Stimulated activated CD4-positive, alpha-beta T cell treated with anti-CD3 and anti-CD28 coated beads, Interleukin-15, amount 100 ng/mL, for 1 hour (primary cell): ENCODE results near the gene PSKH1.
"Not testable (repeated sequence)": the region's sequence is repeated elsewhere in the genome, so short reads cannot be mapped to it uniquely, and the experiment has no call there.

Source experiments
- DNase-seq, 2 donors: peaks; one replicate each; pipeline ENCODE4 v3.0.0-alpha.2; 2020; ENCODE audit warnings: low read depth in 1 of 2, low spot score in 1 of 2

The PSKH1 gene

GRCh38 chr16:67923414-67924116 is 30.5 kb downstream of the PSKH1 start:
- no peak for DNase-seq

GRCh38 chr16:67924140-67924906 is 31.3 kb downstream of the PSKH1 start:
- DNase-seq: no peak

- DNase-seq: no peak
Observed at GRCh38 chr16:67926181-67926750, 33.2 kb downstream of the PSKH1 start.

GRCh38 chr16:67927131-67927941 is 34.3 kb downstream of the PSKH1 start:
- no peak for DNase-seq

GRCh38 chr16:67928147-67928546 is 35.1 kb downstream of the PSKH1 start:
- no peak for DNase-seq

- peak; percentile 52 to 65 for DNase-seq
Observed at GRCh38 chr16:67928561-67929364, 35.7 kb downstream of the PSKH1 start.

- no peak for DNase-seq
Observed at GRCh38 chr16:67930191-67930590, 37.1 kb downstream of the PSKH1 start.

- no peak for DNase-seq
Observed at GRCh38 chr16:67930678-67931211, 37.7 kb downstream of the PSKH1 start.

- DNase-seq: no peak
Observed at GRCh38 chr16:67931712-67932461, 38.8 kb downstream of the PSKH1 start, which contains the start of gene CTRL. Gene CTRL (minus strand): TSS chr16:67931862. CDS start chr16:67931852, 10 bp downstream.

- no peak for DNase-seq
Observed at GRCh38 chr16:67932462-67932840, 39.4 kb downstream of the PSKH1 start.

- no peak for DNase-seq
Observed at GRCh38 chr16:67933805-67934204, 40.8 kb downstream of the PSKH1 start.

- no peak for DNase-seq
Observed at GRCh38 chr16:67934306-67935100, 41.4 kb downstream of the PSKH1 start.

- no peak for DNase-seq
Observed at GRCh38 chr16:67935101-67935401, 42.0 kb downstream of the PSKH1 start.

GRCh38 chr16:67935402-67936123 is 42.5 kb downstream of the PSKH1 start:
- peak; percentile 85 to 86 for DNase-seq

GRCh38 chr16:67936124-67936879 is 43.2 kb downstream of the PSKH1 start, which contains the start of gene PSMB10:
Gene PSMB10 (minus strand): TSS chr16:67936850. CDS start chr16:67936749, 101 bp downstream.
- DNase-seq: peak; percentile 45 to 48

- no peak for DNase-seq
Observed at GRCh38 chr16:67936880-67937605, 44.0 kb downstream of the PSKH1 start.

- DNase-seq: not testable (repeated sequence)
Observed at GRCh38 chr16:67937713-67938112, 44.7 kb downstream of the PSKH1 start.
